Gastrocnemius medialis (tissue), 4 donors: ENCODE results near the gene COL6A3. TPM values are rescaled to one million over a fixed set of nuclear protein-coding genes. Genes with fewer than 3 reads are reported as not detected.
A peak's percentile ranks its signal among the peaks of the same experiment; 100 is the strongest.

Experiments
- ATAC-seq, 2 donors: fragments of 150-250 bp; one replicate each; pipeline ENCODE4 v1.9.1; 2016
- DNase-seq, 2 donors: peaks; one replicate each; pipeline ENCODE4 v3.0.0-alpha.2; 2019
- H3K27ac ChIP-seq, 4 donors: fragments of 200-600 bp; sonication (generic); 1 replicate in 1 of 4; 2 replicates in 3 of 4; pipeline ENCODE4 v1.5.1; 2016 to 2018; ENCODE audit warnings: mild to moderate bottlenecking in 2 of 4, moderate library complexity in 1 of 4
- H3K27me3 ChIP-seq, 3 donors: fragments of 200-600 bp; sonication (generic) in 2 of 3; 1 replicate in 1 of 3; 2 replicates in 2 of 3; pipeline versions ENCODE4 v1.5.1 to v1.6.0; 2016 to 2019; ENCODE audit warnings: mild to moderate bottlenecking in 1 of 3, moderate library complexity in 1 of 3
- H3K36me3 ChIP-seq, 2 donors: fragments of 200-600 bp; sonication (generic) in 1 of 2; one replicate each; pipeline ENCODE4 v1.5.1; 2017 to 2018
- H3K4me1 ChIP-seq, 2 donors: fragments of 200-600 bp; sonication (generic) in 1 of 2; one replicate each; pipeline ENCODE4 v1.5.1; 2016 to 2017; ENCODE audit warnings: mild to moderate bottlenecking in 2 of 2
- H3K4me3 ChIP-seq, 4 donors: fragments of 200-600 bp; sonication (generic) in 3 of 4; 1 replicate in 1 of 4; 2 replicates in 3 of 4; pipeline ENCODE4 v1.5.1; 2016 to 2019; ENCODE audit warnings: mild to moderate bottlenecking in 2 of 4
- H3K9me3 ChIP-seq, 3 donors: fragments of 200-600 bp; sonication (generic) in 2 of 3; 1 replicate in 1 of 3; 2 replicates in 2 of 3; pipeline ENCODE4 v1.5.1; 2016 to 2019
- POLR2A ChIP-seq, 2 donors: fragments of 450-650 bp; IDR thresholded peaks; one replicate each; pipeline ENCODE4 v1.6.1; 2017; ENCODE audit warnings: antibody characterized with exemption in 2 of 2, mild to moderate bottlenecking in 2 of 2, moderate library complexity in 2 of 2
- in situ Hi-C, 4 donors: fragments of 200-750 bp; cut with MboI; loops; one replicate each; pipeline versions ENCODE4 v1.15.0 to v1.8.0; 2017; ENCODE audit warnings: low sequenced_read_pairs in 4 of 4
- intact Hi-C: fragments of 100-400 bp; cut with DNase I; formaldehyde crosslinking; loops from one replicate; pipeline ENCODE4 v1.15.1; 2023; ENCODE audit warnings: low total_unique reads
- total RNA-seq, 4 donors: library from RNA; depleted of rRNA; stranded (reverse); fragments of >200 nt; gene quantifications; one replicate each; pipeline versions ENCODE4 v1.1.0 to v1.2.3, GENCODE V29; 2016
- TF ChIP-seq, protein P1 (sequence below), 5 experiments: fragments of 450-650 bp in 3 of 5; fragments of 200-600 bp in 2 of 5; sonication (generic) in 2 of 5; IDR thresholded peaks in 4 of 5; conservative IDR thresholded peaks in 1 of 5; 1 replicate in 4 of 5; 2 replicates in 1 of 5; pipeline ENCODE4 v1.5.1; 2016 to 2019; ENCODE audit warnings: antibody characterized with exemption in 5 of 5, mild to moderate bottlenecking in 3 of 5, moderate library complexity in 3 of 5

The COL6A3 gene
- total RNA-seq, 4 donors from 2014 or later = 45.3 to 150 (median 108) TPM

DNA sequence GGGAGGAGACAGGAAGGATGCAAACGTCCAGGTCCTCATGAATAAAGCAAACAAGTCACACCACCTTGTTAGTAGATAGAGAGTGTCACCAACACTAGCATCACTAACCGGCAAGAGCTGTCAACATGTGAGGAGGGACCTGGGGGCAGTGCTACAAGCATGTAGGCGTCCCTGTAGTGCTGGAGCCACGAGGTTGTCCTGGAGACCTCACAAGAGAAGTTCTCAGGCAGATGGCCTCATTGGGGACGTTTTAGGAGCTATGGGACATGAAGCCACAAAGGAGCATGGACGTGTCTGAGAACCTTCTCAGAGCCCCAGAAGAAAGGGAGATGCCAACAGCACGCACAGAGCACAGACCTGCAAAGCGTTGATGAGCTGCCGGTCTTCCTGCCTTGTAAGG is 70.0 kb downstream of the COL6A3 start:
- Histone ChIP-seq H3K36me3 (no peaks in the 10 kb centered on the region), H3K9me3 (no peaks in the 10 kb centered on the region), H3K27me3 (no peaks in the 10 kb centered on the region), H3K4me3 (no peak overlapping the region), H3K4me1 (no peaks in the 10 kb centered on the region), H3K27ac (no peak overlapping the region)
- TF ChIP-seq POLR2A (IDR thresholded peaks at IDR 0.05) = no peak
- TF ChIP-seq, protein P1, sequence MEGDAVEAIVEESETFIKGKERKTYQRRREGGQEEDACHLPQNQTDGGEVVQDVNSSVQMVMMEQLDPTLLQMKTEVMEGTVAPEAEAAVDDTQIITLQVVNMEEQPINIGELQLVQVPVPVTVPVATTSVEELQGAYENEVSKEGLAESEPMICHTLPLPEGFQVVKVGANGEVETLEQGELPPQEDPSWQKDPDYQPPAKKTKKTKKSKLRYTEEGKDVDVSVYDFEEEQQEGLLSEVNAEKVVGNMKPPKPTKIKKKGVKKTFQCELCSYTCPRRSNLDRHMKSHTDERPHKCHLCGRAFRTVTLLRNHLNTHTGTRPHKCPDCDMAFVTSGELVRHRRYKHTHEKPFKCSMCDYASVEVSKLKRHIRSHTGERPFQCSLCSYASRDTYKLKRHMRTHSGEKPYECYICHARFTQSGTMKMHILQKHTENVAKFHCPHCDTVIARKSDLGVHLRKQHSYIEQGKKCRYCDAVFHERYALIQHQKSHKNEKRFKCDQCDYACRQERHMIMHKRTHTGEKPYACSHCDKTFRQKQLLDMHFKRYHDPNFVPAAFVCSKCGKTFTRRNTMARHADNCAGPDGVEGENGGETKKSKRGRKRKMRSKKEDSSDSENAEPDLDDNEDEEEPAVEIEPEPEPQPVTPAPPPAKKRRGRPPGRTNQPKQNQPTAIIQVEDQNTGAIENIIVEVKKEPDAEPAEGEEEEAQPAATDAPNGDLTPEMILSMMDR (IDR thresholded peaks at IDR 0.05 in 4 of 5, conservative IDR thresholded peaks at IDR 0.05 in 1 of 5) = no peak
- DNase-seq (no peak), ATAC-seq (no peak)
- in situ Hi-C loops (no loop called here), intact Hi-C loops (no loop called here)

DNA sequence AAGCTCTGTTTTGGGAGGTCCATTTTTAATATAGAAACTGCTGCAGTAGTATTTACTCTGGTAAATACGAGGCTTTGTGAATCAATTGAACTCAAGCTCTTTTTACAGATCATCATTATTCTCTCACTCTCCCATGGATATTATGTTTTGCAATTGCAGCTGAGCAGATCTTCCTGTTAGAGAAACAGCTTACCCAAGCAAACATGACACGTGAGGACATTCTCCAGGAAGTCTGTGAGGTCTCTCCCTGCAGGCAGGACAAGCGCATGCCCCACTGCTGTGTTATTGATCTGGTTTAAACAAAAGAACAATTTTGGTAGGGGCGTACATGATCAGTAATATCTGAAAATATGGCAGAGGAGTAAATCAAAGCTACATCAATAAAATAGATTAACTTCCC is 72.1 kb downstream of the COL6A3 start:
- Histone ChIP-seq H3K4me1 (no peaks in the 10 kb centered on the region), H3K9me3 (no peaks in the 10 kb centered on the region), H3K36me3 (no peaks in the 10 kb centered on the region), H3K27ac (peak overlapping the region in 1 of 4 donors; percentile 7), H3K4me3 (no peak overlapping the region), H3K27me3 (no peaks in the 10 kb centered on the region)
- ATAC-seq (no peak), DNase-seq (peak in 1 of 2 donors; percentile 24)
- intact Hi-C loops = no loop called here
- in situ Hi-C loops = no loop called here
- TF ChIP-seq POLR2A (IDR thresholded peaks at IDR 0.05) = no peak
- TF ChIP-seq, protein P1 (IDR thresholded peaks at IDR 0.05 in 4 of 5, conservative IDR thresholded peaks at IDR 0.05 in 1 of 5) = no peak

DNA sequence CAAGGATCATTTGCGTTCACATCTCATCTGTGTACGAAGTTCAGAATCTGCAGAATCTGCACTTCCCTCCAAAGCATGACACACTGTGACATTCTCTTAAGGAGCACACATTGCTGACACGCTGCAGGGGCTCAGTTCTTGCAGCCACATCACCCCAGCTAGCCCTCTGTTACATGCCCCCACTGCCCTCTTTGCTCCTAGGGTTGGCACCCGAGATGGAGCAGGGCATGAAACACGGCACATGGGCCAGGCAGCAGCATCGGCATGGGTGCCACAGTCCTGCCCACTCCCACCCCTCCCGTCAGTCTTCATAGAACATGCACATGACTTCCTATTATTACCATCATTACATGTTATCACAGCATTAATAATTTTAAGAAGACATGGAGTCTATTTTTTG is 76.4 kb downstream of the COL6A3 start:
- Histone ChIP-seq H3K9me3 (no peaks in the 10 kb centered on the region), H3K27ac (no peak overlapping the region), H3K36me3 (no peaks in the 10 kb centered on the region), H3K27me3 (no peaks in the 10 kb centered on the region), H3K4me1 (no peaks in the 10 kb centered on the region), H3K4me3 (no peak overlapping the region)
- intact Hi-C loops = no loop called here
- no peak for TF ChIP-seq POLR2A (IDR thresholded peaks at IDR 0.05)
- TF ChIP-seq, protein P1 (IDR thresholded peaks at IDR 0.05 in 4 of 5, conservative IDR thresholded peaks at IDR 0.05 in 1 of 5) = no peak
- in situ Hi-C loops = no loop called here
- ATAC-seq (no peak), DNase-seq (no peak)

GRCh38 chr2:237336131-237336530 is 77.8 kb downstream of the COL6A3 start:
- TF ChIP-seq POLR2A (IDR thresholded peaks at IDR 0.05) = no peak
- TF ChIP-seq, protein P1 (IDR thresholded peaks at IDR 0.05 in 4 of 5, conservative IDR thresholded peaks at IDR 0.05 in 1 of 5) = no peak
- H3K27ac ChIP-seq = no peak overlapping the region

GRCh38 chr2:237333748-237334147 is 80.2 kb downstream of the COL6A3 start:
- ATAC-seq = no peak
- H3K36me3 ChIP-seq = no peaks in the 10 kb centered on the region
- no peak for DNase-seq
- no peaks in the 10 kb centered on the region for H3K27me3 ChIP-seq
- H3K4me1 ChIP-seq = peaks cover 0 to 5% of the 10 kb centered on the region in 2 donors
- in situ Hi-C loops (no loop called here), intact Hi-C loops (no loop called here)
- H3K9me3 ChIP-seq = no peaks in the 10 kb centered on the region
- peak overlapping the region in 2 of 4 donors; percentile 22 to 31 for H3K27ac ChIP-seq
- no peak overlapping the region for H3K4me3 ChIP-seq
- TF ChIP-seq, protein P1 (IDR thresholded peaks at IDR 0.05 in 4 of 5, conservative IDR thresholded peaks at IDR 0.05 in 1 of 5) = no peak
- no peak for TF ChIP-seq POLR2A (IDR thresholded peaks at IDR 0.05)

More at GRCh38 chr2:237336131-237336530, 77.8 kb downstream of the COL6A3 start:
- Histone ChIP-seq H3K4me3 (no peak overlapping the region), H3K36me3 (no peaks in the 10 kb centered on the region), H3K9me3 (no peaks in the 10 kb centered on the region), H3K27me3 (no peaks in the 10 kb centered on the region), H3K4me1 (no peaks in the 10 kb centered on the region)
- ATAC-seq (no peak), DNase-seq (no peak)
- intact Hi-C loops = no loop called here
- in situ Hi-C loops = no loop called here
